K562 (cell line): Measurements from ENCODE around the gene KIF5A. TPM values are rescaled to one million over a fixed set of nuclear protein-coding genes. Genes with fewer than 3 reads are reported as not detected.
A peak's percentile ranks its signal among the peaks of the same experiment; 100 is the strongest.

ENCODE experiments used
- CHD2 ChIP-seq: IDR thresholded peaks from 2 replicates; pipeline ENCODE4 v1.6.1; 2011; ENCODE audit warnings: low read depth, low read length
- FOXA3 ChIP-seq, 2 experiments: fragments of 450-650 bp in 1 of 2; sonication (generic) in 1 of 2; formaldehyde crosslinking; IDR thresholded peaks in 1 of 2; conservative IDR thresholded peaks in 1 of 2; 2 replicates each; pipeline versions ENCODE4 v1.4.0 to v1.8.0; 2020 to 2022; ENCODE audit warnings: mild to moderate bottlenecking in 2 of 2, missing genetic modification reagents in 1 of 2
- GABPB1 ChIP-seq: sonication (generic); formaldehyde crosslinking; IDR thresholded peaks from 2 replicates; pipeline ENCODE4 v1.8.0; 2022; ENCODE audit warnings: mild to moderate bottlenecking, missing genetic modification reagents
- HDAC1 ChIP-seq, 2 experiments: fragments of 450-650 bp; IDR thresholded peaks; 2 replicates each; pipeline ENCODE4 v1.6.1; 2016 to 2017; ENCODE audit warnings: inconsistent platforms in 1 of 2, mild to moderate bottlenecking in 1 of 2, moderate library complexity in 1 of 2
- NFXL1 ChIP-seq: fragments of 450-650 bp; formaldehyde crosslinking; IDR thresholded peaks from 2 replicates; pipeline ENCODE4 v1.4.0; 2021; ENCODE audit warnings: mild to moderate bottlenecking
- POU5F1 ChIP-seq: fragments of 150-350 bp; IDR thresholded peaks from 2 replicates; pipeline ENCODE4 v1.6.1; 2014; ENCODE audit warnings: borderline replicate concordance, low read length, low read depth, mild to moderate bottlenecking; ENCODE audit not compliant: partially characterized antibody
- PYGO2 ChIP-seq: fragments of 450-650 bp; IDR thresholded peaks from 2 replicates; pipeline ENCODE4 v1.6.1; 2016; ENCODE audit warnings: mild to moderate bottlenecking, missing genetic modification characterization, moderate library complexity, missing compliant biosample characterization
- SRSF7 ChIP-seq: fragments of 200-400 bp; formaldehyde crosslinking; optimal IDR thresholded peaks from 2 replicates; pipeline ENCODE3; 2017; ENCODE audit warnings: mild to moderate bottlenecking, low read depth, low read length
- STAT5B ChIP-seq: fragments of 250-450 bp; sonication (Bioruptor Pico); IDR thresholded peaks from 2 replicates; pipeline ENCODE4 v1.8.0; 2021; ENCODE audit warnings: mild to moderate bottlenecking, inconsistent platforms
- TEAD2 ChIP-seq: fragments of 450-650 bp; IDR thresholded peaks from 2 replicates; pipeline ENCODE4 v1.6.1; 2016; ENCODE audit warnings: missing genetic modification characterization, control low read depth, missing compliant biosample characterization
- THRAP3 ChIP-seq: fragments of 450-650 bp; IDR thresholded peaks from 2 replicates; pipeline ENCODE4 v1.6.1; 2016; ENCODE audit warnings: mild to moderate bottlenecking, inconsistent platforms, borderline replicate concordance
- U2AF2 ChIP-seq: fragments of 200-400 bp; formaldehyde crosslinking; optimal IDR thresholded peaks from 2 replicates; pipeline ENCODE3; 2017; ENCODE audit warnings: low read depth, mild to moderate bottlenecking, low read length
- YY1 ChIP-seq, 3 experiments: IDR thresholded peaks; 2 replicates each; pipeline ENCODE4 v1.6.1; 2011; ENCODE audit warnings: low read length in 2 of 3, mild to moderate bottlenecking in 2 of 3, moderate library complexity in 2 of 3, borderline replicate concordance in 1 of 3, control low read depth in 1 of 3, low read depth in 1 of 3; ENCODE audit not compliant: insufficient read depth in 3 of 3, insufficient replicate concordance in 2 of 3, control insufficient read depth in 1 of 3, insufficient read length in 1 of 3; ENCODE audit errors: extremely low read depth in 1 of 3
- ZC3H11A ChIP-seq: IDR thresholded peaks from 2 replicates; pipeline ENCODE4 v1.6.1; 2012; ENCODE audit warnings: low read depth, low read length, improper control_type of control experiment
- ZNF143 ChIP-seq: sonication (generic); formaldehyde crosslinking; IDR thresholded peaks from 2 replicates; pipeline ENCODE4 v1.9.0; 2022; ENCODE audit warnings: mild to moderate bottlenecking, missing genetic modification reagents
- ZNF3 ChIP-seq: fragments of 250-450 bp; sonication (Bioruptor Pico); IDR thresholded peaks from 2 replicates; pipeline ENCODE4 v1.5.0; 2021; ENCODE audit warnings: mild to moderate bottlenecking, moderate library complexity
- ZNF311 ChIP-seq: fragments of 250-450 bp; sonication (Bioruptor Pico); IDR thresholded peaks from 2 replicates; pipeline ENCODE4 v1.4.0; 2020; ENCODE audit warnings: mild to moderate bottlenecking, moderate library complexity
- ZNF695 ChIP-seq: fragments of 450-650 bp; formaldehyde crosslinking; IDR thresholded peaks from 2 replicates; pipeline ENCODE4 v1.4.0; 2020; ENCODE audit warnings: mild to moderate bottlenecking, moderate library complexity
- polyA plus RNA-seq, 8 experiments: library from polyadenylated mRNA; depleted of rRNA in 4 of 8; stranded (reverse) in 5 of 8; unstranded in 3 of 8; fragments of >200 nt; fragmentation: Nextera tagmentation in 2 of 8; fragmentation: Illumina TruSeq in 1 of 8; extraction: Ambion mirVana in 2 of 8; extraction: Trizol in 1 of 8; gene quantifications; 2 replicates each; pipeline versions ENCODE4 v1.2.1 to v1.2.3, GENCODE V29; 2011 to 2014; ENCODE audit warnings: inconsistent platforms in 1 of 8, missing spikeins in 1 of 8
- total RNA-seq, 7 experiments: library from RNA; depleted of rRNA in 6 of 7; stranded (reverse); fragments of >200 nt in 6 of 7; fragmentation: Illumina TruSeq in 2 of 7; extraction: Trizol in 2 of 7; gene quantifications; 2 replicates each; pipeline versions ENCODE4 v1.2.1 to v1.2.3, GENCODE V29; 2011 to 2021; ENCODE audit warnings: low replicate concordance in 1 of 7
- TF ChIP-seq, protein P1 (sequence below): fragments of 450-650 bp; formaldehyde crosslinking; IDR thresholded peaks from 2 replicates; pipeline ENCODE4 v1.4.0; 2022; ENCODE audit warnings: missing genetic modification characterization
- TF ChIP-seq, protein P2 (sequence below): fragments of 450-650 bp; conservative IDR thresholded peaks from 2 replicates; pipeline ENCODE4 v1.6.1; 2016; ENCODE audit warnings: missing genetic modification characterization, low read depth, mild to moderate bottlenecking, missing compliant biosample characterization, moderate library complexity
- TF ChIP-seq, protein P3 (sequence below): fragments of 200-800 bp; sonication (Bioruptor generic); IDR thresholded peaks from 2 replicates; pipeline ENCODE4 v1.6.1; 2017; ENCODE audit warnings: missing genetic modification characterization, missing compliant biosample characterization
- TF ChIP-seq, protein P4 (sequence below): fragments of 450-650 bp; formaldehyde crosslinking; IDR thresholded peaks from 2 replicates; pipeline ENCODE4 v1.4.0; 2020; ENCODE audit warnings: mild to moderate bottlenecking, mixed read lengths

Gene KIF5A
- total and polyA plus RNA-seq, 9 of the 15 experiments (the other 6 are each of a cell fraction or from before 2014, with no cell fraction given): 3.4 to 17.7 (median 8.0) TPM

DNA sequence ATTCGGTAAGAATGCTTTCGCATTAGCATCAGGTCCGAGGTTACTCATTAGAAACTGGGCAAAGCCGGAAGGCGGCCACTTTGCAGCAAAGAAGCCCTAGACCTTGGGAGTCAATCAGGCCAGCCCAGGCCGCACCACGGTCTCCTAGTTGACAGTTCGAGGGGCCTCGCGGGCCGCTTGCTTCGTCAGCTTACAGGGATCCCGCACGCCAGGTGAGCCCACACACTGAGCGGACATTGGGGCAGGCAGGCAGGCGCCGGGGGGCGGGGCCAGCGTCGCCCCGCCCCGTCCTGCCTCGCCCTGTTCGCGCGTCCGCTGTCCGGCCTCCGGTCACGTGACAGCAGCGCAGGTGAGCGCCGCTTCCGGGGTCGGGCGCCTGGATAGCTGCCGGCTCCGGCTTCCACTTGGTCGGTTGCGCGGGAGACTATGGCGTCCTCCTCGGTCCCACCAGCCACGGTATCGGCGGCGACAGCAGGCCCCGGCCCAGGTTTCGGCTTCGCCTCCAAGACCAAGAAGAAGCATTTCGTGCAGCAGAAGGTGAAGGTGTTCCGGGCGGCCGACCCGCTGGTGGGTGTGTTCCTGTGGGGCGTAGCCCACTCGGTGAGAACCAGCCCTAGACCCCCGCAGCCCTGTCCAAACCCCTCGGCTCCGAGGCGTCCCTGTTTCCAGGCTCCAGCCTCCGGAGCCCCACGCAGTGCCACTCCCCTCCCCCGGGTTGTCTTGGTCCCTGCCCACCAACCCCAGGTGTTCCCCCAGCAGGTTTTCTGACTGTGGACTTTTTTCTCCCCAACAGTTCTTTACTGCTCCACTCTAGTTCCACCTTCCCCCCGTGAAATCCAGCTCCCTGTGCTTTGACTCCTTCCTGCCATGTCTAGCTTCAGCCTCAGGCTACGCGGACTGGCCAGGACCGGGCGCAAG is 41.3 kb downstream of the KIF5A start, which contains the start of gene PIP4K2C (continued):
- TF ChIP-seq, protein P1, sequence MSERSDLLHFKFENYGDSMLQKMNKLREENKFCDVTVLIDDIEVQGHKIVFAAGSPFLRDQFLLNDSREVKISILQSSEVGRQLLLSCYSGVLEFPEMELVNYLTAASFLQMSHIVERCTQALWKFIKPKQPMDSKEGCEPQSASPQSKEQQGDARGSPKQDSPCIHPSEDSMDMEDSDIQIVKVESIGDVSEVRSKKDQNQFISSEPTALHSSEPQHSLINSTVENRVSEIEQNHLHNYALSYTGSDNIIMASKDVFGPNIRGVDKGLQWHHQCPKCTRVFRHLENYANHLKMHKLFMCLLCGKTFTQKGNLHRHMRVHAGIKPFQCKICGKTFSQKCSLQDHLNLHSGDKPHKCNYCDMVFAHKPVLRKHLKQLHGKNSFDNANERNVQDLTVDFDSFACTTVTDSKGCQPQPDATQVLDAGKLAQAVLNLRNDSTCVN (CRISPR knock-in tag): no peak
- TF ChIP-seq ZNF3: no peak
- TF ChIP-seq PYGO2 (tag): no peak
- TF ChIP-seq THRAP3: no peak
- no peak for TF ChIP-seq FOXA3 (CRISPR knock-in tag; conservative IDR thresholded peaks at IDR 0.05 in 1 of 2, IDR thresholded peaks at IDR 0.05 in 1 of 2)
- TF ChIP-seq POU5F1: no peak
- TF ChIP-seq STAT5B: no peak
- TF ChIP-seq ZNF695 (CRISPR knock-in tag): no peak
- TF ChIP-seq, protein P2, sequence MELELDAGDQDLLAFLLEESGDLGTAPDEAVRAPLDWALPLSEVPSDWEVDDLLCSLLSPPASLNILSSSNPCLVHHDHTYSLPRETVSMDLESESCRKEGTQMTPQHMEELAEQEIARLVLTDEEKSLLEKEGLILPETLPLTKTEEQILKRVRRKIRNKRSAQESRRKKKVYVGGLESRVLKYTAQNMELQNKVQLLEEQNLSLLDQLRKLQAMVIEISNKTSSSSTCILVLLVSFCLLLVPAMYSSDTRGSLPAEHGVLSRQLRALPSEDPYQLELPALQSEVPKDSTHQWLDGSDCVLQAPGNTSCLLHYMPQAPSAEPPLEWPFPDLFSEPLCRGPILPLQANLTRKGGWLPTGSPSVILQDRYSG: no peak
- TF ChIP-seq GABPB1 (CRISPR knock-in tag): peak; percentile 80
- TF ChIP-seq ZC3H11A: no peak
- TF ChIP-seq, protein P3, sequence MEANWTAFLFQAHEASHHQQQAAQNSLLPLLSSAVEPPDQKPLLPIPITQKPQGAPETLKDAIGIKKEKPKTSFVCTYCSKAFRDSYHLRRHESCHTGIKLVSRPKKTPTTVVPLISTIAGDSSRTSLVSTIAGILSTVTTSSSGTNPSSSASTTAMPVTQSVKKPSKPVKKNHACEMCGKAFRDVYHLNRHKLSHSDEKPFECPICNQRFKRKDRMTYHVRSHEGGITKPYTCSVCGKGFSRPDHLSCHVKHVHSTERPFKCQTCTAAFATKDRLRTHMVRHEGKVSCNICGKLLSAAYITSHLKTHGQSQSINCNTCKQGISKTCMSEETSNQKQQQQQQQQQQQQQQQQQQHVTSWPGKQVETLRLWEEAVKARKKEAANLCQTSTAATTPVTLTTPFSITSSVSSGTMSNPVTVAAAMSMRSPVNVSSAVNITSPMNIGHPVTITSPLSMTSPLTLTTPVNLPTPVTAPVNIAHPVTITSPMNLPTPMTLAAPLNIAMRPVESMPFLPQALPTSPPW (CRISPR knock-in tag): peak; percentile 34
- no peak for TF ChIP-seq U2AF2
- peak; percentile 6 to 75 (median 71) for TF ChIP-seq YY1 (IDR thresholded peaks at IDR 0.05; ENCODE audit: borderline replicate concordance in 1 of 3, control insufficient read depth in 1 of 3, extremely low read depth in 1 of 3, insufficient read depth in 3 of 3, insufficient read length in 1 of 3, insufficient replicate concordance in 2 of 3, low read depth in 1 of 3, low read length in 2 of 3)
- TF ChIP-seq SRSF7: no peak
- TF ChIP-seq HDAC1 (IDR thresholded peaks at IDR 0.05): peak; percentile 33 to 95; a peak in 2 of 4 replicates
- no peak for TF ChIP-seq TEAD2 (tag)
- TF ChIP-seq ZNF311 (CRISPR knock-in tag): no peak
- no peak for TF ChIP-seq ZNF143 (CRISPR knock-in tag)
- TF ChIP-seq, protein P4, sequence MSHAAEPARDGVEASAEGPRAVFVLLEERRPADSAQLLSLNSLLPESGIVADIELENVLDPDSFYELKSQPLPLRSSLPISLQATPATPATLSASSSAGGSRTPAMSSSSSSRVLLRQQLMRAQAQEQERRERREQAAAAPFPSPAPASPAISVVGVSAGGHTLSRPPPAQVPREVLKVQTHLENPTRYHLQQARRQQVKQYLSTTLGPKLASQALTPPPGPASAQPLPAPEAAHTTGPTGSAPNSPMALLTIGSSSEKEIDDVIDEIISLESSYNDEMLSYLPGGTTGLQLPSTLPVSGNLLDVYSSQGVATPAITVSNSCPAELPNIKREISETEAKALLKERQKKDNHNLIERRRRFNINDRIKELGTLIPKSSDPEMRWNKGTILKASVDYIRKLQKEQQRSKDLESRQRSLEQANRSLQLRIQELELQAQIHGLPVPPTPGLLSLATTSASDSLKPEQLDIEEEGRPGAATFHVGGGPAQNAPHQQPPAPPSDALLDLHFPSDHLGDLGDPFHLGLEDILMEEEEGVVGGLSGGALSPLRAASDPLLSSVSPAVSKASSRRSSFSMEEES: peak; percentile 100
- TF ChIP-seq NFXL1 (CRISPR knock-in tag): no peak
- TF ChIP-seq CHD2: no peak
